A549 (cell line): Measurements from ENCODE around the gene CDC5L. TPM values are rescaled to one million over a fixed set of nuclear protein-coding genes. Genes with fewer than 3 reads are reported as not detected.

Source experiments
- ATAC-seq, 2 experiments: fragments of 200-7000 bp in 1 of 2; fragments of >200 bp in 1 of 2; cut with Nextera tagmentation in 1 of 2; cut with Tn5 transposase in 1 of 2; 3 replicates each; pipeline versions ENCODE4 v1.8.0 to v1.9.1; 2018 to 2020; ENCODE audit warnings: mild to moderate bottlenecking in 1 of 2, moderate library complexity in 1 of 2
- CTCF ChIA-PET: fragments of 300-600 bp; sonication (Branson Sonifier 250); formaldehyde crosslinking; extraction: SDS; loops from one replicate; lab custom pipeline; 2021; ENCODE audit warnings: antibody characterized with exemption, inconsistent platforms; lab: Yijun Ruan, JAX
- POLR2A ChIA-PET: fragments of 350-600 bp; formaldehyde crosslinking; extraction: SDS; loops from one replicate; lab custom pipeline; 2021; ENCODE audit warnings: antibody characterized with exemption, inconsistent platforms; lab: Yijun Ruan, JAX
- DNase-seq, 2 experiments: peaks; one replicate each; pipeline versions ENCODE4 v3.0.0 to v3.0.0-alpha.2; 2011 to 2016; ENCODE audit warnings: low read depth in 1 of 2, low spot score in 1 of 2
- FAIRE-seq: peaks from 2 replicates; lab custom pipeline; 2011; peaks lifted over from hg19 to GRCh38; lab: Jason Lieb, UNC
- H3K27ac ChIP-seq, 2 experiments: fragments of >200 bp; sonication (Bioruptor Twin); formaldehyde crosslinking; 3 replicates each; pipeline ENCODE4 v1.5.1; 2016 to 2017
- H3K4me1 ChIP-seq: fragments of >200 bp; sonication (Bioruptor Twin); formaldehyde crosslinking; 3 replicates; pipeline ENCODE4 v1.6.1; 2016
- H3K4me2 ChIP-seq: fragments of >200 bp; sonication (Bioruptor Twin); formaldehyde crosslinking; 3 replicates; pipeline ENCODE4 v1.6.1; 2016
- H3K4me3 ChIP-seq: fragments of >200 bp; sonication (Bioruptor Twin); formaldehyde crosslinking; 3 replicates; pipeline ENCODE4 v1.5.1; 2016
- H3K9me3 ChIP-seq: fragments of >200 bp; sonication (Bioruptor Twin); formaldehyde crosslinking; 3 replicates; pipeline ENCODE4 v1.6.1; 2016
- CEBPB ChIP-seq, 2 experiments: fragments of >200 bp in 1 of 2; sonication (Bioruptor Twin) in 1 of 2; formaldehyde crosslinking in 1 of 2; IDR thresholded peaks; 2 replicates each; pipeline ENCODE4 v1.6.1; 2012 to 2016
- EHF ChIP-seq: fragments of 250-450 bp; sonication (Bioruptor Pico); IDR thresholded peaks from 2 replicates; pipeline ENCODE4 v1.5.0; 2020; ENCODE audit warnings: mild to moderate bottlenecking
- EHMT2 ChIP-seq: fragments of 200-600 bp; sonication (generic); IDR thresholded peaks from 2 replicates; pipeline ENCODE4 v1.6.1; 2016; ENCODE audit warnings: antibody characterized with exemption, low read depth, mild to moderate bottlenecking, moderate library complexity
- FOXS1 ChIP-seq: fragments of 250-450 bp; sonication (Bioruptor Pico); IDR thresholded peaks from 2 replicates; pipeline ENCODE4 v1.5.0; 2020; ENCODE audit warnings: mild to moderate bottlenecking, moderate library complexity
- GATA3 ChIP-seq: IDR thresholded peaks from 2 replicates; pipeline ENCODE4 v1.6.1; 2012; ENCODE audit warnings: borderline replicate concordance
- HOXA7 ChIP-seq: fragments of 250-450 bp; sonication (Bioruptor Pico); IDR thresholded peaks from 2 replicates; pipeline ENCODE4 v1.5.0; 2020; ENCODE audit warnings: mild to moderate bottlenecking, moderate library complexity
- HOXB13 ChIP-seq: fragments of 250-450 bp; sonication (Bioruptor Pico); IDR thresholded peaks from 2 replicates; pipeline ENCODE4 v1.5.0; 2020; ENCODE audit warnings: low read depth, mild to moderate bottlenecking, moderate library complexity
- KDM1A ChIP-seq: fragments of 200-600 bp; sonication (generic); IDR thresholded peaks from 2 replicates; pipeline ENCODE4 v1.6.1; 2016; ENCODE audit warnings: low read depth, mild to moderate bottlenecking
- NR3C1 ChIP-seq: fragments of >200 bp; sonication (Bioruptor Twin); formaldehyde crosslinking; IDR thresholded peaks from 3 replicates; pipeline ENCODE4 v1.6.1; 2017
- POLR2AphosphoS2 ChIP-seq: conservative IDR thresholded peaks from 2 replicates; pipeline ENCODE4 v1.6.1; 2012; ENCODE audit warnings: low read length, improper control_type of control experiment, inconsistent platforms
- RAD21 ChIP-seq, 2 experiments: fragments of >200 bp in 1 of 2; sonication (Bioruptor Twin) in 1 of 2; formaldehyde crosslinking in 1 of 2; IDR thresholded peaks in 1 of 2; conservative IDR thresholded peaks in 1 of 2; 2 replicates in 1 of 2; 3 replicates in 1 of 2; pipeline ENCODE4 v1.6.1; 2012 to 2018; ENCODE audit warnings: inconsistent platforms in 1 of 2
- RARB ChIP-seq: fragments of 250-450 bp; sonication (Bioruptor Pico); IDR thresholded peaks from 2 replicates; pipeline ENCODE4 v1.8.0; 2021; ENCODE audit warnings: mild to moderate bottlenecking, moderate library complexity
- RFX5 ChIP-seq: fragments of 450-650 bp; IDR thresholded peaks from 2 replicates; pipeline ENCODE4 v1.7.1; 2014; ENCODE audit warnings: antibody characterized with exemption, mild to moderate bottlenecking, moderate library complexity
- SREBF2 ChIP-seq: fragments of 450-650 bp; IDR thresholded peaks from 2 replicates; pipeline ENCODE4 v1.6.1; 2014; ENCODE audit warnings: mild to moderate bottlenecking, moderate library complexity
- ZSCAN20 ChIP-seq: fragments of 250-450 bp; sonication (Bioruptor Pico); IDR thresholded peaks from 2 replicates; pipeline ENCODE4 v1.8.0; 2022; ENCODE audit warnings: mild to moderate bottlenecking, moderate library complexity
- WGBS: methylation state at CpG from one replicate; pipeline ENCODE4 v1.1.6; 2017; ENCODE audit errors: missing lambda C conversion rate; 5-methylcytosine and 5-hydroxymethylcytosine counted together
- polyA plus RNA-seq, 4 experiments: library from polyadenylated mRNA; depleted of rRNA in 3 of 4; stranded (reverse); fragments of >200 nt; fragmentation: RNase III in 1 of 4; extraction: RNeasy Plus Mini Kit Qiagen cat#74134 plus additional on column Dnase treatment in 1 of 4; gene quantifications; 2 replicates in 3 of 4; 3 replicates in 1 of 4; pipeline ENCODE4 v1.2.3, GENCODE V29; 2011 to 2017
- TF ChIP-seq, protein P1 (sequence below): IDR thresholded peaks from 2 replicates; pipeline ENCODE4 v1.6.1; 2012; ENCODE audit warnings: low read depth, borderline replicate concordance
- TF ChIP-seq, protein P2 (sequence below): fragments of 450-650 bp; IDR thresholded peaks from 2 replicates; pipeline ENCODE4 v1.6.1; 2014; ENCODE audit warnings: antibody characterized with exemption
- TF ChIP-seq, protein P3 (sequence below): fragments of 250-450 bp; sonication (Bioruptor Pico); IDR thresholded peaks from 2 replicates; pipeline ENCODE4 v1.5.0; 2021; ENCODE audit warnings: mild to moderate bottlenecking, moderate library complexity, borderline replicate concordance
- TF ChIP-seq, protein P4 (sequence below): fragments of 200-600 bp; sonication (generic); IDR thresholded peaks from 2 replicates; pipeline ENCODE4 v1.6.1; 2016; ENCODE audit warnings: antibody characterized with exemption, mild to moderate bottlenecking, moderate library complexity

CDC5L gene
- polyA plus RNA-seq, 2 of the 4 experiments (the other 2 are of a cell fraction) = 12.8 to 20.5 TPM

DNA sequence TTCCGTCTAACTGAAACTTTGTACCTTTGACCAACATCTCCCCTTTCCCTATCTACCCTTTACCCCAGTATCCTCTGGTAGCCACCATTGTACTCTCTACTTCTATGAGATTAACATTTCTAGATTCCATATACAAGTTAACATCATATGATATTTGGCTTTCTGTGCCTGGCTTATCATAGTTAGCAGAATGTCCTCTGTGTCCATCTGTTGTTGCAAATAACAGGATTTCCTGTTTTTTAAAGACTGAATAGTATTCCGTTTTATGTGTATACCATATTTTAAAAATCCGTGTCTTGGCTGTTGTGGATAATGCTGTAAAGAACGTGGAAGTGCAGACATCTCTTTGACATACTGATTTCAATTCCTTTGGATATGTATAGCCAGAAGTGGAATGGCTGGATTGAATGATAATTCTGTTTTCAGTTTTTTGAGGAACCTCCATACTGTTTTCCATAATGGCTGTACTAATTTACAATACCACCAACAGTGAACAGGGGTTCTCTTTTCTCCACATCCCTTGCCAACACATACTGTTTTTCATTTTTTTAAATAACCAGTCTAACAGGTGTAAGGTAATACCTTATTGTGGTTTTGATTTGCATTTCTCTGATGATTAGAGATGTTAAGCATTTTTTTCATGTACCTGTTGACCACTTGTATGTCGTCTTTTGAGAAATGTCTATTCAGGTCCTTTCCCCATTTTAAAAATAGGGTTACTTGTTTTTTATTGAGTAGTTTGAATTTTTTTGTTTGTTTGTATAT, 53.8 kb downstream of the CDC5L start:
- H3K4me2 ChIP-seq = no peak overlapping the region
- ChIA-PET POLR2A (no interaction called here), CTCF (interaction anchor here (0.6 to 0.7 kb wide), 2 partner anchors 27 to 34 kb away, joined by 3 to 4 read pairs; no protein-coding TSS in a partner anchor)
- FAIRE-seq (no peak), DNase-seq (no peak), ATAC-seq (no peak)
- peaks cover 3% of the 10 kb centered on the region; the same call in 2 of the 3 replicates for H3K9me3 ChIP-seq
- WGBS = 91% methylated on average over 5 of the region's 5 CpGs
- H3K4me3 ChIP-seq = no peak overlapping the region
- peaks cover 7% of the 10 kb centered on the region for H3K4me1 ChIP-seq
- no peak overlapping the region for H3K27ac ChIP-seq
- TF ChIP-seq EHMT2 = no peak
- no peak for TF ChIP-seq RARB (CRISPR knock-in tag)

DNA sequence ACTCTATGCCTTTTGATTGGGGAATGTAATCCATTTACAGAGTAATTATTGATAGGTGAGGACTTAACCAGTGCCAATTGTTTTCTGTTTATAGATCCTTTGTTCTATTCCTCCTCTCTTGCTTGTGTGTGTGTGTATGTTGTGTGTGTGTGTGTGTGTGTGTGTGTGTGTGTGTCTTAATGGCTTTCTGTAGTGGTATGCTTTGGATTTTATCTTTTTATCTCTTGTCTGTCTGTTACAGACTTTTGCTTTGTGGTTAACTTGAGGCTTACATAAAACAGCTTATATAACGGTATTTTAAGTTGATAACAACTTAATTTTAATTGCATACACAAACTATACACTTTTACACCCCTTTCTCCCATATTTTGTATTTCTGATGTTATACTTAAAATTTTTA, 54.7 kb downstream of the CDC5L start:
- Histone ChIP-seq H3K4me3 (no peak overlapping the region), H3K4me1 (peaks cover 17% of the 10 kb centered on the region), H3K9me3 (peaks cover 3% of the 10 kb centered on the region; the same call in 2 of the 3 replicates), H3K27ac (no peak overlapping the region), H3K4me2 (no peak overlapping the region)
- TF ChIP-seq NR3C1 (no peak), KDM1A (no peak)
- no peak for DNase-seq
- POLR2A ChIA-PET = no interaction called here
- ATAC-seq = no peak
- WGBS = 97% methylated on average over 1 of the region's 1 CpG
- CTCF ChIA-PET = interaction anchor here (1.0 kb wide), 1 partner anchor 18 kb away, joined by 3 read pairs; no protein-coding TSS in a partner anchor
- FAIRE-seq = no peak

DNA sequence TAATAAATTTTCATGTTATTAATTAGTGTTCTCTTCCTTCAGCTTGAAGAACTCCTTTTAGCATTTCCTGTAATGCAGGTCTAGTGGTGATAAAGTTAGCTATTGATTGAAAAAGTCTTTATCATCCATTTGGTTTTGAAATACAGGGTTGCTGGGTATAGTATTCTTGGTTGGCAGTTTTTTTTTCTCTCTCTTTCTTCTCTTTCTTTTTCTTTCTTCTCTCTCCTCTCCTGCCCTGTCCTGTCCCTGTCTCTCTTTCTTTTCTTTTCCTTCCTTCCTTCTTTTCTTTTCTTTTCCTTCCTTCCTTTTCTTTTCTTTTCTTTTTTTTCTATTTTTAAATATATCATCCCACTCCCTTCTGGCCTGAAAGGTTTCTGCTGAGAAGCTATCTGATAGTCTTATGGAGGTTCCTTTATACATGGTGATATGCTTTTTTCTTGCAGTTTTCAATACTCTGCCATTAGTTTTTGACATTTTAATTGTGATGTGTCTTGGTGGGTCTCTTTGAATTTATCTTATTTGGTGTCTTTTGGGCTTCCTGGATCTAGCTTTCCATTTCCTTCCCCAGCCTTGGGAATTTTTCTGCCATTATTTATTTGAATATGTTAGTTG, 55.4 kb downstream of the CDC5L start:
- DNase-seq = no peak
- POLR2A ChIA-PET = no interaction called here

DNA sequence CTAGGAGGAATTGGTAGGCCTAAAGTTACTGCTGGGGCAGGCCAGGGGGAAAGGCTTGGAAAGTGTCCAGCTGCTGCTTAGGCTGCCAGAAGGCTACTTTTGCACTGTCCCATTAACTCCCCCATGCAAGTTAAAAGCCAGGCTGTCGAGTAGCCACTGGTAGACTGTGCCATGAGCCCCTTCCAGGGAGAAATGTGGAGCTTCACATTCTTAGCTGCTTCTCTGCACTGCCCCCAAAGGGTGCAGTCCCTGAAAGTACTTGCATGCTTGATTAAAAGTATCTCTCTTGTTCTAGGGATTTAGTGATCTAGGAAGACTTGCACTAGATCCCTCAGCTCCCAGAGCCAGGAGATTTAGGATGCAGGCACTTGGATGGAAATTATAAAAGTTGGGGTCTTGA, 57.3 kb downstream of the CDC5L start:
- ChIA-PET POLR2A (no interaction called here), CTCF (interaction anchor here (1.0 to 4.6 kb wide), 4 partner anchors 11 to 24 kb away, joined by 3 to 17 read pairs (median 8); no protein-coding TSS in a partner anchor)
- FAIRE-seq = no peak
- Histone ChIP-seq H3K4me3 (no peak overlapping the region), H3K4me2 (no peak overlapping the region), H3K9me3 (peaks cover 3% of the 10 kb centered on the region; the same call in 2 of the 3 replicates), H3K4me1 (peaks cover 20% of the 10 kb centered on the region), H3K27ac (no peak overlapping the region)
- no peak for DNase-seq
- WGBS = 88% methylated on average over 1 of the region's 1 CpG
- ATAC-seq = no peak
- no peak for TF ChIP-seq GATA3
- TF ChIP-seq, protein P1, sequence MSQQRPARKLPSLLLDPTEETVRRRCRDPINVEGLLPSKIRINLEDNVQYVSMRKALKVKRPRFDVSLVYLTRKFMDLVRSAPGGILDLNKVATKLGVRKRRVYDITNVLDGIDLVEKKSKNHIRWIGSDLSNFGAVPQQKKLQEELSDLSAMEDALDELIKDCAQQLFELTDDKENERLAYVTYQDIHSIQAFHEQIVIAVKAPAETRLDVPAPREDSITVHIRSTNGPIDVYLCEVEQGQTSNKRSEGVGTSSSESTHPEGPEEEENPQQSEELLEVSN = no peak
- TF ChIP-seq SREBF2 = no peak
- TF ChIP-seq FOXS1 (CRISPR knock-in tag) = no peak
- TF ChIP-seq CEBPB (IDR thresholded peaks at IDR 0.05) = no peak
- TF ChIP-seq HOXB13 (CRISPR knock-in tag) = no peak
- TF ChIP-seq ZSCAN20 = no peak
- TF ChIP-seq, protein P2, sequence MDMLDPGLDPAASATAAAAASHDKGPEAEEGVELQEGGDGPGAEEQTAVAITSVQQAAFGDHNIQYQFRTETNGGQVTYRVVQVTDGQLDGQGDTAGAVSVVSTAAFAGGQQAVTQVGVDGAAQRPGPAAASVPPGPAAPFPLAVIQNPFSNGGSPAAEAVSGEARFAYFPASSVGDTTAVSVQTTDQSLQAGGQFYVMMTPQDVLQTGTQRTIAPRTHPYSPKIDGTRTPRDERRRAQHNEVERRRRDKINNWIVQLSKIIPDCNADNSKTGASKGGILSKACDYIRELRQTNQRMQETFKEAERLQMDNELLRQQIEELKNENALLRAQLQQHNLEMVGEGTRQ = no peak
- TF ChIP-seq, protein P3, sequence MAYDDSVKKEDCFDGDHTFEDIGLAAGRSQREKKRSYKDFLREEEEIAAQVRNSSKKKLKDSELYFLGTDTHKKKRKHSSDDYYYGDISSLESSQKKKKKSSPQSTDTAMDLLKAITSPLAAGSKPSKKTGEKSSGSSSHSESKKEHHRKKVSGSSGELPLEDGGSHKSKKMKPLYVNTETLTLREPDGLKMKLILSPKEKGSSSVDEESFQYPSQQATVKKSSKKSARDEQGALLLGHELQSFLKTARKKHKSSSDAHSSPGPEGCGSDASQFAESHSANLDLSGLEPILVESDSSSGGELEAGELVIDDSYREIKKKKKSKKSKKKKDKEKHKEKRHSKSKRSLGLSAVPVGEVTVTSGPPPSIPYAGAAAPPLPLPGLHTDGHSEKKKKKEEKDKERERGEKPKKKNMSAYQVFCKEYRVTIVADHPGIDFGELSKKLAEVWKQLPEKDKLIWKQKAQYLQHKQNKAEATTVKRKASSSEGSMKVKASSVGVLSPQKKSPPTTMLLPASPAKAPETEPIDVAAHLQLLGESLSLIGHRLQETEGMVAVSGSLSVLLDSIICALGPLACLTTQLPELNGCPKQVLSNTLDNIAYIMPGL = no peak
- TF ChIP-seq KDM1A = no peak

More for the DNA sequence above, 55.4 kb downstream of the CDC5L start:
- Histone ChIP-seq H3K4me2 (no peak overlapping the region), H3K4me1 (peaks cover 21% of the 10 kb centered on the region), H3K27ac (no peak overlapping the region), H3K9me3 (peaks cover 3% of the 10 kb centered on the region; the same call in 2 of the 3 replicates), H3K4me3 (no peak overlapping the region)
- CTCF ChIA-PET = interaction anchor here (1.0 to 2.6 kb wide), 2 partner anchors 12 to 17 kb away, joined by 3 to 13 read pairs; no protein-coding TSS in a partner anchor
- TF ChIP-seq RFX5 (no peak), POLR2AphosphoS2 (no peak), HOXA7 (CRISPR knock-in tag) (no peak), EHF (CRISPR knock-in tag) (no peak), RAD21 (conservative IDR thresholded peaks at IDR 0.05 in 1 of 2, IDR thresholded peaks at IDR 0.05 in 1 of 2) (no peak)
- TF ChIP-seq, protein P4, sequence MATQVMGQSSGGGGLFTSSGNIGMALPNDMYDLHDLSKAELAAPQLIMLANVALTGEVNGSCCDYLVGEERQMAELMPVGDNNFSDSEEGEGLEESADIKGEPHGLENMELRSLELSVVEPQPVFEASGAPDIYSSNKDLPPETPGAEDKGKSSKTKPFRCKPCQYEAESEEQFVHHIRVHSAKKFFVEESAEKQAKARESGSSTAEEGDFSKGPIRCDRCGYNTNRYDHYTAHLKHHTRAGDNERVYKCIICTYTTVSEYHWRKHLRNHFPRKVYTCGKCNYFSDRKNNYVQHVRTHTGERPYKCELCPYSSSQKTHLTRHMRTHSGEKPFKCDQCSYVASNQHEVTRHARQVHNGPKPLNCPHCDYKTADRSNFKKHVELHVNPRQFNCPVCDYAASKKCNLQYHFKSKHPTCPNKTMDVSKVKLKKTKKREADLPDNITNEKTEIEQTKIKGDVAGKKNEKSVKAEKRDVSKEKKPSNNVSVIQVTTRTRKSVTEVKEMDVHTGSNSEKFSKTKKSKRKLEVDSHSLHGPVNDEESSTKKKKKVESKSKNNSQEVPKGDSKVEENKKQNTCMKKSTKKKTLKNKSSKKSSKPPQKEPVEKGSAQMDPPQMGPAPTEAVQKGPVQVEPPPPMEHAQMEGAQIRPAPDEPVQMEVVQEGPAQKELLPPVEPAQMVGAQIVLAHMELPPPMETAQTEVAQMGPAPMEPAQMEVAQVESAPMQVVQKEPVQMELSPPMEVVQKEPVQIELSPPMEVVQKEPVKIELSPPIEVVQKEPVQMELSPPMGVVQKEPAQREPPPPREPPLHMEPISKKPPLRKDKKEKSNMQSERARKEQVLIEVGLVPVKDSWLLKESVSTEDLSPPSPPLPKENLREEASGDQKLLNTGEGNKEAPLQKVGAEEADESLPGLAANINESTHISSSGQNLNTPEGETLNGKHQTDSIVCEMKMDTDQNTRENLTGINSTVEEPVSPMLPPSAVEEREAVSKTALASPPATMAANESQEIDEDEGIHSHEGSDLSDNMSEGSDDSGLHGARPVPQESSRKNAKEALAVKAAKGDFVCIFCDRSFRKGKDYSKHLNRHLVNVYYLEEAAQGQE = no peak
- no peak for FAIRE-seq
- ATAC-seq = no peak
